Fibroblast of peridontal ligament (primary cell): ENCODE data around the gene KIF3C.
"Not testable (repeated sequence)": the region's sequence is repeated elsewhere in the genome, so short reads cannot be mapped to it uniquely, and the experiment has no call there.

Experiments used
- DNase-seq: peaks from one replicate; pipeline ENCODE4 v3.0.0-alpha.2; 2010; ENCODE audit errors: extremely low read depth

The KIF3C gene

DNA sequence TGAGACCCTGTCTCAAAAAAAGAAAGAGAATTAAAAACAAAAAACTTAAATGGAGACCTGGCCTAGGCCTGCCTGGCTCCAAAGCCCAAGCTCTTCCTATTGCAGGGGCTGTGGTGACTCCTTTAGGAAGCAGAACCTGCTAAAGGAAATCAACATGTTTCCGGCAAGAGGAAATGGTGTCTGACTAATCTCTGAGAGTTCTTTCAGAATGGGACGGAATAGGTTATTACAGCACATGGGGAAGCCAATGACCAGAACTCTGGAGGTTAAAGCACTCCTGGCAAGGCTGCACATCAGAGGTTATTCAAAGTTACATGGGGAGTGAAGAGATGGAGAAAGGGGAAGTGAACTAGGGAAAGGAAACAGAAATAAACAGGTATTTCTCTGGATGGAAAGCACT is 21.4 kb downstream of the KIF3C start:
- DNase-seq: no peak

DNA sequence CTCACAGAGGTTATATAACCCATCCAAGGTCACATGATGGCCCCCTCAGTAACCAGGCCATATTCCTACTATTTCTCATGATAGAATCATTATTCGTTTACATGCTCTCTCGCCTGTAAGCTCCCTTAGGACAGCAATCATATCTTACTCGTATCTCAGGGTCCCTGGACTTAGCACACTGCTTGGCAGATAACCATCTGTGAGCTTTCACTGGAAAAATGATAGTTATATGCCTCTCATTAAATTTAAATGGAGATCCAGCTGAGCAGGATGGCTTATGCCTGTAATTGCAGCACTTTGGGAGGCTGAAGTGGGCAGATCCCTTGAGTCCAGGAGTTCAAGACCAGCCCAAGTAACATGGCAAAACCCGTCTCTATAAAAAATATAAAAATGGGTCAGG is 21.9 kb downstream of the KIF3C start:
- no peak for DNase-seq

DNA sequence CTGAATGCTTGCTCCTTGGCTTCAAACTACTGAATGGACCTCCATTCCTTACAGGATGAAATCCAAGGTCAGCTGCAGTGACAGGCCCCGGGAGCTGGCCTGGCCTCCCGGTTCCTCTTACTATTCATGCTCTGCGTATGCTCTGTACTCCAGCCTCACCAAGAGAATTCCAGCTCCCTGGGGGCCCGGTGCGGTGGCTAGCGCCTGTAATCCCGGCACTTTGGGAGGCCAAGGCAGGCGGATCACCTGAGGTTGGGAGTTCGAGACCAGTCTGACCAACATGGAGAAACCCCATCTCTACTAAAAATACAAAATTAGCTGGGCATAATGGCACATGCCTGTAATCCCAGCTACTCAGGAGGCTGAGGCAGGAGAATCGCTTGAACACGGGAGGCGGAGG is 23.7 kb downstream of the KIF3C start:
- not testable (repeated sequence) for DNase-seq

DNA sequence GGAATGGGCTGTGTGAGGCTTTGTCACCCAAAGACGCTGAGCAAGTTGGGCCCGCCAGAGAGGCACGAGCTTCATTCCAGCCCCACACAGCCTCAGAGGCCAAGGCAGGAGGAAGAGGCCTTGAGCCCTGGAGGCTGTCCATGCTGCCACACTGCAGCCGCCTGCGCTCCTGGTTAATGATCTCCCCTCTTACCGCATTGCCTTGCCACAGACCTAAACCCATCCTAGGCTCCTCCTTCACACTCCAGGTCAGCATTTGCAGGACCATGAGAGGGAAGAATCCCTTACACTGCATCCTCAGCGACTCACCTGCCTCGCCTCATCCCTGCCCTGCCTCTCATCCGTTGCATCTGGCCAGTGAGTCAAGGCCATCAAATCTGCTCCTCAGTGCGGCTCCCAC is 24.6 kb downstream of the KIF3C start:
- DNase-seq: no peak

DNA sequence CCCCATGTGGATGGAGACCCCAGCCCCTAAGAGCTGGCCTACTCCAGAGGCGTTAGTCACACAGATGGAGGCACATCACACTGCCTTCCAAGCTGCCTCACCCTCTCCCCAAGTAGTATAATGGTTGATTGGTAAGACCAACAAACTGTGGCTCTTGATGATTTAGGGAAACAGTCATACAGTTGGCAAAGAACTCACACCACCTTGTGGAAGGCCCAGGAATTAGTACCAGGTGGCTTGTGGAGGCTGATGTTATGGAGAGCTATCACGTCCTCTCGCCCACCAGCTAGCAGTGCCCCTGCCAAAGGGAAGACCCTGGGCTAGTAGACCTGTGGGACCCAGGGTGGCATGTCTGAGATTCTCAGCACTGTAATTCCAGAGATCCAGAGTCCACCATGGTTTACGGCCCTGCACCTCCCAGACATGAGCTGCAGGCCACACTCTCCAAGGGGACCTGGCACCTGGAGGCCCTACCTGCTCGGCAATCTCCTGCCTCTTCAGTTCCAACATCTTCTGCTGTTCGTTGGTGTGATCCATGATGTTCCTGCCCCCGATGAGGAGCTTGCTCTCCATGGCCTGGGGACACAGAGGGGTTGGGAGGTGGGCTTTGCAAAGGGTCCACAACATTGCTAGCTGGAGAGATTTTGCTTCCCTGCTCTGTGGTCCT is 26.3 kb downstream of the KIF3C start:
- DNase-seq: no peak

DNA sequence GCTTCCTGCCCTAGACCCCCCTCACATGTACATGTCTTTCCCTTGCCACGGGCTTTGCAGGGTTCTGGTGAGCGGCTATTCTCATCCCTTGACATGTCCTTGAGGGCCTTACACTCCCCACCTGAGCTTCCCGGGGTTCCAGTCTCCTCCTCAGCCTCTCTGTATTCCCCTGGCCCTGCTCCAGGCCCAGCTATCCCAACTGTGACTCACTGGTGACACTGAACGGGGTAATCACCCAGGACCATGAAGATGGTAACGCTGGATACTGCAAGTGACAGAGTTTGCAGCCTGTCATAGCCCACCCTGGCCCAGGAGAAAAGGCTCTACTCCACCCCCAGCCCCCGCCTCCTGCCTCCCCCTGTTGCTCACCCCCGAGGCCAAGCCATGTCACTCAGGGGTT is 27.3 kb downstream of the KIF3C start:
- DNase-seq: no peak

DNA sequence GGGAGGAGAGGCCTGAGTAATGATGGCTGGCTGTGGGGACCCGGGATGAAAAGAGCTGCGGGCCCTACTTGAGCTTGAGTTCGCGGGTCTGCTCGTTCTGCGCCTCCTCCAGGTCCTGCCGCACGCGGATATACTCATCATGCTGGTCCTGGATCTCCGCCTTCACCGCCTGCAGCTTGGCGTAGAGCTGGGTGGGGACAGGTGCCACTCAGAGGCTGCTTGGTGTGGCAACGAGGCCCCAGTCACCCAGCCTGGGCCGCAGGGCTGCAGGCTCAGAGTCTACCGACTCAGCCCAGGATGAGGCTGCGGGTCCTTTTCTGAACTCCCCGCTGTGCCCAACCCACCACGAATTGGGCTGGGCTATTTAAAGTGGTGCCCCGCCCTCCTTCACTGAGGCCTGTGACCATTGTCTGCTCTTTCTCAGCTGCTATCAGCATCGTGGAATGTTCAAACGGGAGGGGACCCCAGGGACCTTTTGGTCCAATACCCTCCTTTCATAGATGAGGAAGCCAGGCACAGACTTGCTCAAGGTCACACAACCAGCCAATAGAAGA is 28.0 kb downstream of the KIF3C start:
- no peak for DNase-seq

DNA sequence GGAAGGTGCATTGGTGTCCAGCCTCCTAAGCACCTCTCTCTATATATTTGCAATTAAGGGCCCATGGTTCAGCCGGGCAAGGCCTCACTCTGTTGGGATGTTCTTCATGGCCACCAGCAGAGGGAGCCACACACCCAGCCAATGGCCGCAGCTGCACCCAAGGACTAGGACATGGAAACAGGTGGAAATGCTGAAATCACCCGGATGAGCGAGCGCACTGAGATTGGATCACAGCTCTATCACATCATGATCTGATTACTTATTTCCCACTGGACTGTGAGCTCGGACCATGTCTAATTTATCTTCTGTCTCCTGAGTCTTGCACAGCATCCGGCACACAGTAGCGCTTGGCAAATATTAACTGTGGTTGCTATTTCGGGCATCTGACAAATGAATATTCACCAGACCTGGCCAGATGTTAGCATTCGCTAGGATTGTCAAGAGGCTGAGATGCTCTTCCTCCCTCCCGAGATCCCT is 31.2 kb downstream of the KIF3C start:
- peak; percentile 81 for DNase-seq

DNA sequence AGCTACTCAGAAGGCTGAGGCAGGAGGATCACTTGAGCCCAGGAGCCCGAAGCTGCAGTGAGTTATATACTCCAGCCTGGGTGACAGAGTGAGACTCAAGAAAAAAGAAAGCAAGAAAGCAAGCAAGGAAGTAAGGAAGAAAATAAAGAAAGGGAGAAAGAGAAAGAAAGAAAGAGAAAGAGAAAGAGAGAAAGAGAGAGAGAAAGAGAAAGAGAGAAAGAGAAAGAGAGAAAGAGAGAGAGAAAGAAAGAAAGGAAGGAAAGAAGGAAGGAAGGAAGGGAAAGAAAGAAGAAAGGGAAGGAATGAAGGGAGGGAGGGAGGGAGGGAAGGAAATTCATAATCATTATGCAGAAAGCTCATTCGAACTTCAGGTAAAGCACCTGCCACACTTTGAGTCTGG is 33.9 kb downstream of the KIF3C start:
- DNase-seq: no peak

DNA sequence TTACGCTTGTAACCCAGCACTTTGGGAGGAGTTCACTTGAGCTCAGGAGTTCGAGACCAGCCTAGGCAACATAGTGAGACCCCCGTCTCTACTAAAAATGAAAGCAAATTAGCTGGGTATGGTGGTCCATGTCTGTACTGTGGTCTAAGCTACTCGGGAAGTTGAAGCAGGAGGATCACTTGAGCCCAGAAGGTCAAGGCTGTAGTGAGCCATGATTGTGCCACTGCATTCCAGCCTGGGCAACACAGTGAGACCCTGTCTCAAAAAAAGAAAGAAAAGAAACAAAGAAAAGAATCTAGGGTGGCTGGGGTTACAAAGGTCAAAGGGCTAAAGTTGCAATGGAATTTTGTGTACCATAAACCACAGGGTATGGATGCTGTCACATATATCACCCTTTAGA is 41.3 kb downstream of the KIF3C start:
- DNase-seq: no peak

DNA sequence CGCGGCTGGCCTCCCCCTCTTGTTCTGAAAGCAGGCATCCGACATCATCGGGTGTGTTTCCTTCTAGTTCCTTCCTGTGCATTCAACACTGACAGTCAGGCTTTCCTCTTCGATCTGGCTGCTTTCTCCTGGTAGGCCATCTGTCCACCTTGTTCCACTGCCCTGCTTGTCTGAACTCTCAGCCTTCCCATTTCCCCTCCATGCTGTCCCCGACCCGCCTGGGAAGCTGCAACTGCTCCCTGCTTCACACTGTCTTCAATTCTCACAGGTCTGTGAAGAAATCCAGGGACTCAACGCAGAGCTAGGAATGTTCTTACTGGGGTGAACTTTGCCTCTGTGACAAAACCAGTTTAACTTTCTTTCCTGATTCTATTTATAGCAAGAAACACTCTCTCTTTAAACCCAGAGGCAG is 43.0 kb downstream of the KIF3C start:
- DNase-seq: no peak

DNA sequence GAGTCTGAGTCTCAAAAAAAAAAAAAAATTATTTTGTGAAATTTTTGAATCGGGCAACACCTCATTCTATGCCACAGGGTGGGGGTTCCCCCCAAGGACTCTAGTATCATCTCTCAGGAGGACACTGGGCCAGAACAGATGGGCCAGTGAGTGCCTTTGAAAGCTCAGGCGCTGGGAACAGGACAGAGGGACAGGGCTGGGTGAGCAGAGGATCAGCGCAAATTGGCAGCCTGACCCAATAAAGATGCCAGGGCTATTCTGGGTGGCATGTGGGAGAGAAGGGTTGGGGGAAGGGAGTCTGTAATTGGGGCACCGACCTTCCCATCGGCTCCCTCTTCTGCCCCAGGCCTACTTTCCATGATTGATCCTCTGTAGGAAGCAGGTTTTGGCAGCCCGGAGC is 44.0 kb downstream of the KIF3C start:
- no peak for DNase-seq

DNA sequence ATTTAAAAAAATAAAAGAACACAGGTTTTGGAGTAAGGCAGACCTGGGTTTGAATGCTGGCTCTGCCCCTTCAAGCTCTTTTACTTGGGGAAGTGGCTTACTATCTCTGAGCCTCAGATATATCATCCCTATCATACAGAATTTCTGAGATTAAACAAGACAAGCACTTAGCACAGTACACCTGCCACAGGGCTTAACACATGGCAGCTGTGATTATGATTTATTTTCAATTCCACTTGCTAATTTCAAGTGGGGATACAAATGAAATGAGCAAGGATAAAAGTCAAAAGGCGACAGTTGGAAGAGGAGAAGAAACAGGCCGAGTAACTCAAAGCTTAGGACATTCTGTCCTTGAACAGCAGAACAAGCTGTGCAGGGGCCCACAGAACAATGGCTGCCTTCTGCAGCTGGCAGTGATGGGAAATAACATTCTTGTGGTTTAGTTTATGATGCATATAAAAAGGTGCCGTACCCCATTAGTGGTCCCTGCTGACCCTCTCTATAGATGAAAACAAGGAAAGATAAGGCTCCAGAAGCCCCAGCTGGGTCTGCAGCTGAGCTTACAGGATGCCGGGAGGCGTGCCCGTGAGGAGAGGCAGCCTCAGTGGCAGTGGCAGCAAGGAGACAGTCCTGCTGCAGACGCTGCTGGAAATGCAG is 45.3 kb downstream of the KIF3C start:
- DNase-seq: no peak

DNA sequence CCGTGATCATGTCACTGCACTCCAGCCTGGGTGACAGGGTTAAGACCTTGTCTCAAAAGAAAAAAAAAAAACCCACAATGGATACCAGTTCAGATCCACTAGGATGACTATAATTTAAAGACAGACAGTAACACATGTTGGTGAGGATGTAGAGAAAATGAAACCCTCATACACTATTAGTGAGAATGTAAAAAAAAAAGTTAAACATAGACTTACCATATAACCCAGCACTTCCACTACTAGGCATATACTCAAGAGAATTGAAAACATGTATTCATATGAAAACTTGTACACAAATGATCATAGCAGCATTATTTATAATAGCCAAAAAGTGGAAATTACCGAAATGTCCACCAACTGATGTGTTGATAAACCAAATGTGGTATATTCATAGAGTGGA is 48.7 kb downstream of the KIF3C start:
- DNase-seq: no peak

DNA sequence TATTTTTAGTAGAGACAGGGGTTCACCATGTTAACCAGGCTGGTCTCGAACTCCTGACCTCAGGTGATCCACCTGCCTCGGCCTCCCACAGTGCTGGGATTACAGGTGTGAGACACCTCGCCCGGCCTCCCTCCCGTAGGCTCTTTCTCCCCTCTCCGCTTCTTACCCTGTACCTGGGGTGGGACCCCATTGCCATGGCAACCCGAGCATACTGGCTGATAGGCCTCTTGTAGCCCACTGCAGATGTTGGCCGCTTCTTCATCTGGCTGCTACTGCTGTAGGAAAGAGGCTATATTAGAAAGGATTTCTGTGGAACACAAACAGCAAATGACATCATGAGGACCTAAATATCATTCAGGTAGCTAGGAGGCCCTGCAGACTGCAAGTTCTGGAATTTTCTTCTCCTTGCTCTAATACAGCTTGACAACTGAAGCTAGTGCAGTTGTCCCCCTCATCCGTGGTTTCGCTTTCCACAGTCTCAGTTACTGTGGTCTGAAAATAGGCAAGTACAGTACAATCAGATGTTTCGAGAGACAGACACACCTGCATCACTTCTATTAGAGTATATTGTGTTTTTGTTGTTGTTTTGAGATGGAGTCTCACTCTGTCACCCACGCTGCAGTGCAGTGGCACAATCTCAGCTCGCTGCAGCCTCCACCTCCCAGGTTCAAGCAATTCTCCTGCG is 52.4 kb downstream of the KIF3C start:
- DNase-seq: no peak

DNA sequence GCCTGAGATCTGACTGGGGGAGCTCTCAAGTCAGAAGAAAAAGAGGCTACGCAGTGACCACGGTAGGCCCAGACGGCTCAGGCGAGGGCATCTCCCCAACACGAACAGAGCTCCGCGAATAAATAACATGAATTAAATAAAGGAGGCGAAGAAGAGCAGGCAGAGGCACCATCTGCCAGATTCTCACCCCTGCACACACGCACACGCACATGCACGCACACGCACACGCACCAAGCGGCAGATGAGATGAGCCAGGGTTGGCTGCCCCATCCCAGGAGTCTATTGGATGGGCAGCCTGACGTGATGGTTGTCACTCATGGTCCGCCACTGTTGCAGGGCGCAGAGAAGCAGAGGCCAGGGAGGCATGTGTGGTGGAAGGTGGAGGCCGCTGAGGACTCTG is 53.6 kb downstream of the KIF3C start:
- DNase-seq: no peak

DNA sequence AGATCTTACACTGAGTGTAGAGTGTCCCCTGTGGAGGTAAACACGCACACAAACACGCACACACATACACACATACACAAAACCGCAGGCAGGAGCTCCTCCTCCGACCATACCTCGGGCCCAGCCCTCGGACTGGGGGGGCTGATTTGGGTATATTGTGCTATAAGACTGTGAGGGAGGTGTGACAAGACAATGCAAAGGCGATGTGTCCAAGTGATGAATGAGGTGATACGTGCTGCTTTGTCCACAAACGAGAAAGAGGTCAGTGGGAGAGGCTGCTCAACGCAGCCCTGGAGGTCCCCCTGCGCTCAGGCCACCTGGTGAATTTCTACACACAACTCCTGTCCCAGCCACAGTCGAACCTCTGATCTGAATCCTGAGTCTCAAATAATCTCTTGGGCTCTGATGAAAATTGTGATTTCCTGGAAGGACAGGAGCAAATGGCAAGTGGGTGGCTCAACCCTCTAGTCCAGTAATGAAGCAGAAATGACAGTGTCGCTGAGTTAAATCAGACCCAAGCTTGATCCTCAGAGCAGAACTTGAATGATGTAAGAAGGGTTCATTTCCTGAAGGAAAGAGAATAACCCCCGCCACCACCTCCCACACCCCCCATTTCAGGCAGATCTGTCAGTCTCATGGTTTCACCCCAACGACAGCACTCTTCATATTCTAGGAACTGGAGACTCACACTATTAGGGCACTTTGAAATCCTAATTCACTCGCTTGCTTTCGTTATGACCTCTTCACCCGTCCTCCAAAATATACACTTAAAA is 55.1 kb downstream of the KIF3C start:
- no peak for DNase-seq

DNA sequence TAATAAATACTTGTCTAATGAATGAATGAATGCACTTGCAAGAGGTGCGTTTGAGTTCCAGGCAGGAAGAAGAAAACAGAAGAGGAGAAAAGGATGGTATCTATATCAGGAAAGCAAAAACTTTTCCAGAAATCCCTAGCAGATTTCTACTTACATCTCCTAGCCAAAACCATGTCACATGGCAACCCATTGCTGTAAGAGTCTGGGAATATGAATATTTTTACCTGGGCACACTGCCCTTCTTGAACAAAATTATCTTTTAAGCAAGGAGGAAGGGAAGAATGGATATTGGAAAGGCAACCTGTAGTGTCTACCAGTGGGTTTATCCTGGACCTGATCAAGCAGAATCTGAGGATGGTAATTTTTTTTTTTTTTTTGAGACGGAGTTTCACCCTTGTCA is 59.8 kb downstream of the KIF3C start:
- DNase-seq: no peak

DNA sequence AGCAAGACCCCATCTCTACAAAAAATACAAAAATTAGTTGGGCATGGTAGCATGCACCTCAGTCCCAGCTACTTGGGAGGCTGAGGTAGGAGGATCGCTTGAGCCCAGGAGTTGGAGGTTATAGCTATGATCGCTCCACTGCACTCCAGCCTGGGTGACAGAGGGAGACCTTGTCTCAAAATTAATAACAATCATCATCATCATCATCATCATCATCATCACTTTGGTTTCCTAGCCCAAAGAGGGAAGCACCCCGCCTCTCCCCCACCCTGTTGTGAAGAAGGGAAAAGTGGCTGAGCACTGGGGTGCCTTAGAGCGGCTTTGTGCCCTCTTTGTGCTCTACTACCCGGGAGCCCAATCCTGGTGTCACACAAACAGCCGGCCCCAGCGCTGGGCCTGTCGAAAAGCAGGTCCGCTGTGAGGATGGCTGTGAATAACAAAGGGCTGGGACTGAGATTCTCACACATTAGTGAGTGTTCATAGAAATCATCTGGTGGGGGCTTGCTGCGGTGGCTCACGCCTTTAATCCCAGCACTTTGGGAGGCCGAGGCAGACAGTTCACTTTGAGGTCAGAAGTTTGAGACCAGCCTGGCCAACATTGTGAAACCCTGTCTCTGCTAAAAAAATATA is 61.4 kb downstream of the KIF3C start:
- DNase-seq: no peak

DNA sequence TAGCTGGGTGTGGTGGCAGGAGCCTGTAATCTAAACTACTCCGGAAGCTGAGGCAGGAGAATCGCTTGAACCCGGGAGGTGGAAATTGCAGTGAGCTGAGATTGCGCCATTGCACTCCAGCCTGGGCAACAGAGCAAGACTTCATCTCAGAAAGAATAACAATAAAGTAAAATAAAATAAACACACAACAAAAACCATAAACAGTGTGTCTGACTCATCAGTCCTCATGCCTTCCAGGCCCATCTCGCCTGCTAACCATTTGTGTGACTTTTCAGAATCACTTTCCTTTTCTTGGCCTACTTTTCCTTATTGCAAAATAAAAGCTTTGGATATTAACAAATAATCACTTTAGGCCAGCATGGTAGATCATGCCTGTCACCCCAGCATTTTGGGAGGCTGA is 62.0 kb downstream of the KIF3C start:
- DNase-seq: peak; percentile 92

DNA sequence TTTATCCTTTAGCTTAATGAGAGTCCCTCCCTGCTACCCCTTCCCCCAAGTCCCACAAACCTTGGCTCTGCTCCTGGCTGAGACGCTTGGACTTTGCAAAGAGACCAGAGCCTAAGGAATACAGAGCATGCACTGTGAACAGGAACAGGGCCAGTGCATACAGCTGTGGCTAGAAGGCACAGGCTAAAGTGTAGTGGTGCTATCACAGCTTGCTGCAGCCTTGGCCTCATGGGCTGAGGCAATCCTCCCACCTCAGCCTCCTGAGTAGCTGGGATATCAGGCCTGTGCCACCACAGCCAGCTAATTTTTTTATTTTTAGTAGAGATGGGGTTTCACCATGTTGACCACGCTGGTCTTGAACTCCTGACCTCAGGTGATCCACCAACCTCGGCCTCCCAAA is 64.5 kb downstream of the KIF3C start:
- DNase-seq: peak; percentile 12

DNA sequence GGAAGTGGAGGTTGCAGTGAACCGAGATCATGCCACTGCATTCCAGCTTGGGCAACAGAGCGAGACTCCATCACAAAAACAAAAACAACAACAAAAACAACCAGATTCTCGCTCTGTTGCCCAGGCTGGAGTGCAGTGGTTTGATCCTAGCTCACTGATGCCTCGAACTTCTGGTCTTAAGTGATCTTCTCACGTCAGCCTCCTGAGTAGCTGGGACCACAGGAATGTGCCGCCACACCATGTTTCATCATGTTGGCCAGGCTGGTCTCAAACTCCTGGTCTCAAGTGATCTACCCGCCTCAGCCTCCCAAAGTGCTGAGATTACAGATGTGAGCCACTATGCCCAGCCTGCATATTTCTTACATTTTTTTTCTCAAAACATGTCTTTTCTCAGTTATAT is 64.9 kb downstream of the KIF3C start:
- peak; percentile 64 for DNase-seq
